Urothelium cell line (cell line): ENCODE measurements around the gene SLC30A2.

Experiments
- DNase-seq: peaks from one replicate; pipeline ENCODE4 v3.0.0; 2011; ENCODE audit warnings: low spot score, mixed read lengths
- FAIRE-seq: peaks from 2 replicates; lab custom pipeline; 2011; peaks lifted over from hg19 to GRCh38; lab: Jason Lieb, UNC

Gene SLC30A2

DNA sequence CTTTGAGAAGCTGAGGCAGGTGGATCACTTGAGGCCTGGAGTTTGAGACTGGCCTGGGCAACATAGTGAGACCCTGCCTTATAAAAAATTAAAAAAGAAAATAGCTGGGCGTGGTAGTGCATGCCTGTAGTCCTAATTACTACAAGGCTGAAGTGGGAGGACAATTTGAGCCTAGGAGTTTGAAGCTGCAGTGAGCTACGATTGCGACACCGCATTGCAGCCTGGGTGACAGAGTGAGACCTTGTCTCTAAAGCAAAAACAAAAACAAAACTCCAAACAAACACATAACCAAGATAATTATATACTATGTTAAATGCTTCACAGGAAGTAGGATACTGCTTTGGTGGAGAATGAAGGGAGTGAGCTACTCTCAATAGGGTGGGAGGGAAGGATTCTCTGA, 42.7 kb downstream of the SLC30A2 start:
- FAIRE-seq (no peak), DNase-seq (no peak)

DNA sequence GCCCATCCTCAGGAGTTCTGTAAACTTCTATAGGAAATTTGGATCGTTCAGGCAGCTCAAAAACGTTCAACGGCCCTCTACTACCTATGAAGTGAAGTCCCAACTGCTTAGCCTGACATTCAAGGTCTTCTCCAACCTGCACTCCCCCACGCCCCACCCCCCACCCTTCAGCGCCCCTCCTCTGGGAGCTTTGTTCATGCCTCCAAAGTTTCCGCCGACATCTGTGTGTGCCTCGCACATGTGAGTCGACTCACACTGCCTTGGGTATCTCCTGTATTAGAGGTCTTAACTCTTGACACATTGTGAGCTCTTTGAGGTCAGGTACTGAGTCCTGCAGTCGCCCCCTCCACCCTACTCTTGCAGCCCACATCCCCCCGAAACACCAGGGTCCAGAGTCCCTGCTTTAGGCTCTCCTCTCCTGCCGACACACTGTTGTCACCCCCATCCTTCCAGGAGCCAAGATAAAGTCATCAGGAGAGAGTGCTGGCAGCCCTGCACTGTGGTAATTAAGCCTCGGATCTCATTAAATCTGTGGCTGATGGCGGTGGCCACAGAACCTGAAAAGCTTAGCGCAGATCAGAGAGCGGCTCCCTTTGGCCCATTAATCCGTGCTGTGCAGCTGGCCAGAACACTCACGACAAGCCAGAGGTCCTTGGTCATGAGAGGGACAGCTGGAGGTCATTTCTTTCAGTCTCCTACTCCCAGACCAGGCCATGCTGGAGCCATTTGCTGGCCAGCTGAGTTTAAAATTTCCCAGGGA, 46.7 kb downstream of the SLC30A2 start:
- DNase-seq, result no peak
- no peak for FAIRE-seq

DNA sequence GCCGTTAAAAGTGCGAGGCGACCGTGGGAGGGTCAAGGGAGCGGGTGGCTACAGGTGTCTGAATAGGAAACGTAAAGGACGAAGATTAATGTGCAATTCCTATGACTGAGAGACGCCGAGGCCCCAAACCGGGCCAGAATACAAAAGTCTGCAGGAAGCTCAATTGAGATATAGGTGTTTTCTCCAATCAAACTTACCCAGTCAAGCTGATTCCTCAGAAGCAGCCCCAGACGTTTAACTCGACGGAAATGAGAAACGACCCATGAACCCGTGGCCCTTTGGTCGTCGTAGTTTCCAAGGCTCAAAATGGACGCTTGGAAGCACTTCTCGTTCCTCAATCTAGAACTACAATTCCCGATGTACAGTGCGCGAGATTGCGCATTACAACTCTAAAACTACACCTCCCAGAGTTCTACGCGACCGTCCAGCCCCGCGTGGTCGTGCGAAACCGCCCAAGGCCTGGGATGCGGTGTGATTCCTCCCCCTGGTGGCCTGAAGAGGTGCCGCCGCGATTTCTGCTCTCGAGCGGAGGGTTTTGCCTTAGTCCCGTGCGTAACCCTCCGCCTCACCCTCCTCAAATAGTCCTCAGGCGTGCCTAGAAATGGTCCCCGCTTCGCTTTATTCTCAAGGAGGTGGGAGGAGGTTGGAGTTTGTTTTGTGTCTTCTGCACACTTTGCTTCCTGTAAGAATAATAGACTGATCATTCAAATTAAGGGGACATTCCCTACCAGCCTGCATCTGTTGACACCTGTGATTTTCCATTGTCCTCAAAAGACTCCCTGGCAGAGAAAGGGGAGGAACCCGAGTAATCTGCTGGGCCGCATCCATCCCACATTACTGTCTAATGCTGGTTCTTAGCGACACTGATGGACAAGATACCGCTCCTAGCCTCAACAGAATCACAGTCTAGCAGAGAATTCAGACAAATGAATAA, 47.8 kb downstream of the SLC30A2 start, which contains the start of gene PAFAH2:
Gene PAFAH2 (minus strand): TSS at position 236 of the 934 bp plus-strand sequence. CDS start 7,247 bp downstream, outside the sequence.
- FAIRE-seq, result no peak
- peak; percentile 96 for DNase-seq

DNA sequence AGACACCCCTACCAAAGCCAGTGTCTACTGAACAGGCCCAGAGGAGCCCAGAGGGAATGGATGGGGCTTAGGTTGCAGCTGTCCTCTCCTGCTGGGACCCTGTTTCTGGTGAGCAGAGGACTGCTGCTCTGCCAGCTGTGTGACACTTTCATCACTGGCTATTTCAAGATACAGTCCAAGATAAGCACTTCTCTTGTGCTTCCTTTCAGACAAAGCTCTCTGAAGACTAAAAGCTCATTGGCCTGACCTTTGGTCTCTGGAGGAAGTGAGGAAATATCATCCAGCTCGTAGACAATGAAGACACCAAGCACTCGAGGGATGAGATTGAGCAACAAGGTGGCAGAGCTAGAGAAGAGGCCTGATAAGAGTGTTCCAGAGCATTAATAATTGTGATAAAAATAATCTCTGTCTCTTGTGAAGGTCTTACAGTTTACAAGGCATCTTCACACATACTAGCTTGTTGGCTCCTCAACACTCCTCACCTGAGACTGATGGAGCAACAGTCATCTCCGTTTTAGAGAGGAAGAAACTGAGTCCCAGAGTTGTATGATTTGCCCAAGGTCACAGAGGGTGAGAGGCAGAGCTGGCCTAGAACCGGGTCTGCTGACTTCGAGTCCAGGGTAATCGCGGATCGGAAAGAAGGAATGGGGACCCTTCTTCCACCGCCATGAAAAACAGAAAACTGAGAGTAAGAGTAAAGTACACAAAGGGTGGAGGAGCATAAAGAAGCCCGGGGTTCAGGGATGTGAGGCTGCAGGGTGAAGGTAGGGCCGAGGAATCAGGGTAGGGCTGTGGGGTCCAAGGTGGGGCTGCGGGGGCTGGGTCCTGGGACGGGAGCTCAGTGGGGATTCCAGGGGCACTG, 48.7 kb downstream of the SLC30A2 start:
- DNase-seq, result no peak
- FAIRE-seq, result no peak

DNA sequence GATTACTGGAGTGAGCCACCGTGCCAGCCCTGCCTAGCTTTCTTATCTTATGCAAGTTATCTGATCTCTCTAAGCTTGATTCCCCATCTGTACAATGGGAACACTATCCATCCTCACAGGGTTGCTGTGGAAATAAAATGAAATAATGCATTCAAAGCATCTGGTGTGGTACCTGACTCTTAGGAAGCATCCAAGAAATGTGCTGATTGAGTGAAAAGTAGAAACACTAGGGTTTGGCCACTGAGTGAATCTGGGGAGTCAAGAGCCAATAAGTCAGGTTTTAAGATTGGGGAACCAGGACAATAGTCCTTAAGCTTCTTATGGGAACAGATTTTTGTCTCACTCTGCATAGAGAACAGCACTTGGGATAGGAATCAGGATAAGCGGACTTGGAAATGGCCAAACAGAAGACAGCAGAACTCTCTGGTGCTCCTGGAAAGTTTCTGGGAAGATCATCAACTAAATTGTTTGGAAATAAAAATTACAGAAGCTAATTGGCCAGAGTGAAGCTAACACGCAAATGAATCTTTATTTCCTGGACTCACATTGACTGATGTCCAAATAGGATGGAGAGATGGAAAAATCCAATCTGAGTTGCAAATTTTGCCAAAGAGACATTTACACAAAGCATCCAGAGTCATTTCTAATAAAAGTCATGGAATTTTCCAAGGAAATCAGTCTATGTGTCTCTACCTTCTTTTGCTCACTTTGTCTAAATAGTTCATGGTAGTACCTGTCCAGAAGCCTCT, 51.3 kb downstream of the SLC30A2 start:
- no peak for FAIRE-seq
- no peak for DNase-seq

DNA sequence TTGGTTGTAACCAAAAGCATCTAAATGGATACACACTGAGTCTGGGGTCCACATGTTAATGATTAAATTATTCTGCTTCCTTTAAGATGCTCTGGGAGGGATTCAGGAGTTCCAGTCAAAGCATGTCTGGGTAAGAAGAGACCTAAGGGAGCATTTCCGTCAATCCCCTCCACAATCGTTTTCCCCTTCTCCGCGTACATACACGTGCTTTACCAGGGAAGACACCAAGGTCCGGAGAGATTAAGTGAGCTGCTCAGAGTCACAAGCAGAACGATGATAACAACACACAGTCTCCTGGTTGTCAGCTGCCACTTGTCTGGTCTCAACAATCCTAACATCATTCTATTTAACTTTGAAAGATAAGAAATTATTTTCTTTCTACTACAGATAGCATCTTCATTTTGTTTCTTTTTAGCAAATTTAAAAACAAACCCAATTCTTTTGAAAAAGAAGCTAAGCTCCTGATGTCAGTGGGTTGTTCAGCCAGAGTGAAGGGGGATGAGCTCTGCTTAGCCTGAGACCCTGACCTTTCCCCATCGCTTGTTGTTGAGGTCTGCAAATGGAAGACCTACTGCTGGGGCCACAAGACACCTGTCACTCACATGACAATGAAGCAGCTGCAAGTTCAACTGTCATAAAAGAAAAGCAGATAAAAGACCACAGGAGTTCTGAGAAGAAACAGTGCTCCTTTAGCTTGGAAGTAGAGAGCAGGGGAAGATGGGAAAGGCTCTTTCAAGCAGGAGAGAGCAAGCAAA, 52.5 kb downstream of the SLC30A2 start:
- FAIRE-seq (no peak), DNase-seq (no peak)

DNA sequence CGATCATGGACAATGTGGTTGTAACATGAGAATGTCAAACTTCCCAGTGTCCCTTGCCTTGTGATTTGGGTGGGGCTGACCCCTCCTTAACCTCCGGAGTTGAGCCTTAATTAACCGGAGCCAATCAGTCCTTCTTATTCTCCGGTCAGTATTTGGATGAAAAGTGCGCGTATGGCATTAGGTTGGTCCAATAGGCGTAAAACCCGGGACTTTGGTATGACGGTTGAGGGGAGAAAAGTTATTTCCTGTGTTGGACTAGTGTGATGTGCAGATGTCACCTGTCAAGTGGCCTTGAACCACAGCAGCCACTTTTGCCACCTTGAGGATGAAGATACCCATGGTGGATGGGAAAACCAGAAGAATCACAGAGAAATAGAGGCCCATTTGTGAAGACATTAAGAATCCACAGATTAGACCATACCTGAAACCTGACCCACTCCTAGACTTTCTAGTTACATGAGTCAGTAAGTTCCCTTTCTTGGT, 53.2 kb downstream of the SLC30A2 start:
- FAIRE-seq, result no peak

DNA sequence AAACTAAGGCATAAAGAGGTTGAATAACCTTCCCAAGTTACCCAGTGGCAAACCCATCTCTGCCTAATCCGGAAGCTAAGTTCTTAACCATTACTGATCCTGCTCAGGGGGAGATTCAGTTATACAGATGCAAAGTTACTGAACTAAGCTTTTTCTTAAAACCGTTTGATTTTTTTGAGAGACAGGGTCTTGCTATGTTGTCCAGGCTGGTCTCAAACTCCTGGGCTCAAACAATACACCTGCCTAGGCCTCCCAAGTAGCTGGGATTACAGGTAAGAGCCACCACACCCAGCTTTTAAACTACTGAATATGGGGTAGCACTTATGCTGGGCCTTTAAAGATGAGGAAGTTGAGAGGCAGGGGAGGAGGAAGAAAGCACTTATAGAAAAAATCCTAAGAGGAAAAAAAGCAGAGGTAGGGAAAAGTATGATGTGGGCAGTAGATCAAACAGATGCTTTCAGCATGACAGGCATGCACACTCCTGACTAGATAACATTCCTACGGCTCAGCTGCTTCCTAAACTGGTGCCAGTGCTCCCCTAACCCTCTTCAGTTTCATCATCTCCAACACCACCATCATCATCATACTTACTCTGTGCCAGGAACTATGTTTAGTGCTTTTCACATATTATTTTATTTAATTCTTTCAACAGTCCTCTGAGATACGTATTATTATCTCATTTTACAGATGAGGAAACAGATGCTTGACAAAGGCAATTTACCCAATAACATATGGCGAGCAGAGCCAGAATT, 53.8 kb downstream of the SLC30A2 start:
- DNase-seq (no peak), FAIRE-seq (no peak)

More for the DNA sequence above, 53.2 kb downstream of the SLC30A2 start:
- DNase-seq, result no peak

DNA sequence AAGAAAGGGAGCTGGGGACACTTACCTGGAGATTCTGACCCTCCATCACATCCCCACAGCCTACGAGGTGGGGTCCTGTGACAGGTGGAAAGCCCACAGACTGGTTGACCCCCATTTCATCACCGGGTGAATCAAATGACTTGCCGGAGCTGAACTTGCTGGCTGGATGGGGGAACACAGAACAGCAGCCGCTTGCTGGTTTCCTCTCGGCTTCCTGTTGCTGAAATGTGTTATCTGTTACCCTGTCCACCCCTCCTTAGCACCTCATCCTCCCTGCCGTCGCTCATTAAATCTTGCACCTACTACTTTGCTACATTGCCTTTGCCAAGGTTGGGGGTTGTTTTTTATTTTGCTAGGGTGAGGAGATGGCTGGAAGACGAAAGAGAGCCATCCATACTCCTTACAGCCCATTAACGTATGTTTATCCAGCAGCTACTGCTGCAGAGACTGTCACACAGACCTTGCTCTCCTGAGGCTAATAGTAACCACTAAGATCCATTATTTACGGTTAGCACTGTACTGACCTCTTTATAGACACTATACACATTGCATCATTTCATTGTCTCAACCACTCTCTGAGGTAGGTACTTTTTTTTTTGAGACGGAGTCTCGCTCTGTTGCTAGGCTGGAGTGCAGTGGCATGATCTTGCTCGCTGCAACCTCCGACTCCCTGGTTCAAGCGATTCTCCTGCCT, 55.1 kb downstream of the SLC30A2 start:
- FAIRE-seq (no peak), DNase-seq (no peak)

DNA sequence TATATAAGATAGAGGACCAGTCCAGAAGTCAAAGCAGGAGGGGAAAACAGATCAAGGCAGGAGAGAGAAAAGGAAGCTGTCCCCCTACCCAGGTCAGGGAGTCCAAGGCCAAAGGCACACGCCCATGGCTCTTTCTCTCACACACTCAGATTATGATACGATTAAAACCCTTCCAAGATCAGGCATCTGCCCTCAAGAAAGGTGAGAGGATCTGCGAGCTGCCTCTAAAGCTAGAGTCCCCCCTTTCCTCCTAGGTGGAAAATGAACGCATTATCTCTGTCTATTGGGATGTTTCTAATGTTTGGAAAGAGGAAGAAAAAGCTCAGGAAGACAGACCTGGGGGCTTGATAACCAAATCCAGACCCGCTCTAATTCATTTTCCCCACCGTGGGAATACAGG, 55.7 kb downstream of the SLC30A2 start:
- no peak for FAIRE-seq

DNA sequence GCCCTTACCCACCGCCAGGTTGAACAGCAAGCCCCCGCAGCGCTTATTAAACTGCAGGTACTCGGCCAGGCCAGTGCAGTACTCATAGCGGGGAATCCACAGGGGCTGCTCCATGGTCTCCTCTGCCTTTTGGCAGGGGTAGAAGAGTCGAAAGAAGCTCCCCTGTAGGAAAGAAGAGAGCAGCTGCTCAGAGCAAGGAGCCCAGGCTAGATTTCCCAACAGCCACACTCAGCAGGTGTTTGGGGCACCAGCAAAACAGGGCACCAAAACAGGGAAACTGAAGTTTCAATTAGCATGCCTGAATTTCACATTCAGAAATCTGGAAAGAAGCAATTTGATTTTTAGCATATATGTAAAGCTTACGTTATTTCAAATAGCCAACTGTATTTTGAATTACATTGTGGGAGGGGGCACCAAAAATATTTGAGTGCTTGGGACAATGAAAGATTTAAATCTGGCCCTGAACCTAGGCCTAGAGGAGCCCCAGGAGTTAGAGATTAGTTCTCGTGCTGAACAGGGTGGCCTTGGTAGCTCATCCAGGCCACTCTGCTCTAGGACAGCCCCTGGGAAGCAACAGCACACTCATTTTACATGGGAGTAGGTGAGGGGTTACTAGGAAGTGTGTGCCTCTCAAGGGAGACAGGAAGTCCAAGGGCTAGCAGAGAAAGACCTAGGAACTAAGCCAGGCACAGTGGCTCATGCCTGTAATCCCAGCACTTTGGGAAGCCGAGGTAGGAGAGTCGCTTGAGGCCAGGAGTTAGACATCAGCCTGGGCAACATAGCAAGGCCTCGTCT, 56.3 kb downstream of the SLC30A2 start:
- DNase-seq, result no peak

More for the DNA sequence above, 55.7 kb downstream of the SLC30A2 start:
- no peak for DNase-seq

DNA sequence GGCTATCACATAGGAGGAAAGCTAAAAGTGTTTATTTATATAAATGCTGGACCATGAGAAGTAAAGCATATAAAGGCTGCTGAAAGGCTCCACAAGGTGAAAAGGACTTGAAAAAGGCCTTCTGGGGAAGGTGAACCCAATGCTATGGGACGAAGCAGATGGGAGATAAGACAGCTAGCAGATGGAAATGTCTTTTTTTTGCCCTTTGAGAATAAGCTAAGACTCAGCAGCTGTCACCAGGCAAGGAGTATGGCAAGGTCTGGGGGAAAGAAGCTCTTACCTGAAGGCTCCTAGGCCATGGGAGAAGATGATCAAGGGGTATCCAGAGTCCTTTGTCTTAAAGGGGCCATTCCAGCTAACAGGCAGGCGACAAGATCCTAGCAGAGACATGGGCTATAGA, 58.0 kb downstream of the SLC30A2 start:
- FAIRE-seq (no peak), DNase-seq (no peak)

More for the DNA sequence above, 56.3 kb downstream of the SLC30A2 start:
- FAIRE-seq, result no peak
